HG03159 (cell line): ENCODE results near the gene GLRX.
A peak's percentile ranks its signal among the peaks of the same experiment; 100 is the strongest.
"Not testable (repeated sequence)": the region's sequence is repeated elsewhere in the genome, so short reads cannot be mapped to it uniquely, and the experiment has no call there.

Experiments used
- ATAC-seq: cut with Tn5 transposase; IDR thresholded peaks from one replicate; pipeline ENCODE4 v1.9.1; 2021; ENCODE audit warnings: mild to moderate bottlenecking, moderate library complexity; ENCODE audit not compliant: unreplicated experiment

Gene GLRX

DNA sequence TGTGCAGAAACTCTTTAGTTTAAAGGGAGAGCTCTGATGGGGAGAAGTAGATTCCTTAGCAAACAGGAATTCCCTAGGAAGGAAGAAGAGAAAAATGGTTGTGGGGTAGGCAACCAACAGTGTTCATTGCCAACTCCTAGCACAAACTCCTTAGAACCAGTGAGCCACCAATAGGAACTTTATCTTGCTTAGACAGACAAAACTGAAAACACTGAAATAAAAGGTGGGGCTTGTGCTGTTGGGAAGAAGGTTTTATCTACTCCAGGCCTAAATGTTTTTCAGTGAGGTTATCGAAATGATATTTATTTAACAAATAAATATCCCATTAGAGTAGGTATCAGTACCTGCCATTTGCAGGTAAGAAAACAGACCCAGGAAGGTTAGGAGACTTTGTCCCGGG lies 7.7 kb upstream of the GLRX start:
- ATAC-seq: no peak

DNA sequence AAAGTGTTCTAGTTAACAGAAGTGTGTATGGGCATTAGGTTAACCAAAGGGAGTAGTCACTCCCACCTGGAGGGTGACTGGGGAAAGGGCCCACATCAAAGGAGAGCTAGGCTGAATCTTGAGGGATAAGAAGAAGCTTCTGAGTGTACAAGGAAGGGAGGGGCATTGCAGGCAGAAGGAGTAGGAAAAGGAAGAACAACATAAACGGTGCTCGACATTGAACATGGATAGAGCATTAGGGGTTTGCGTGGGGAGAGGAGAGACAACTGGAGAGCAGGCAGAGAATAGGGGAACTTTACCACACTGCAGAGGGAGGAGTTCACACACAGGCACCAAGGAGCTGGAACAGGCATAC lies 5.3 kb upstream of the GLRX start:
- ATAC-seq: no peak

DNA sequence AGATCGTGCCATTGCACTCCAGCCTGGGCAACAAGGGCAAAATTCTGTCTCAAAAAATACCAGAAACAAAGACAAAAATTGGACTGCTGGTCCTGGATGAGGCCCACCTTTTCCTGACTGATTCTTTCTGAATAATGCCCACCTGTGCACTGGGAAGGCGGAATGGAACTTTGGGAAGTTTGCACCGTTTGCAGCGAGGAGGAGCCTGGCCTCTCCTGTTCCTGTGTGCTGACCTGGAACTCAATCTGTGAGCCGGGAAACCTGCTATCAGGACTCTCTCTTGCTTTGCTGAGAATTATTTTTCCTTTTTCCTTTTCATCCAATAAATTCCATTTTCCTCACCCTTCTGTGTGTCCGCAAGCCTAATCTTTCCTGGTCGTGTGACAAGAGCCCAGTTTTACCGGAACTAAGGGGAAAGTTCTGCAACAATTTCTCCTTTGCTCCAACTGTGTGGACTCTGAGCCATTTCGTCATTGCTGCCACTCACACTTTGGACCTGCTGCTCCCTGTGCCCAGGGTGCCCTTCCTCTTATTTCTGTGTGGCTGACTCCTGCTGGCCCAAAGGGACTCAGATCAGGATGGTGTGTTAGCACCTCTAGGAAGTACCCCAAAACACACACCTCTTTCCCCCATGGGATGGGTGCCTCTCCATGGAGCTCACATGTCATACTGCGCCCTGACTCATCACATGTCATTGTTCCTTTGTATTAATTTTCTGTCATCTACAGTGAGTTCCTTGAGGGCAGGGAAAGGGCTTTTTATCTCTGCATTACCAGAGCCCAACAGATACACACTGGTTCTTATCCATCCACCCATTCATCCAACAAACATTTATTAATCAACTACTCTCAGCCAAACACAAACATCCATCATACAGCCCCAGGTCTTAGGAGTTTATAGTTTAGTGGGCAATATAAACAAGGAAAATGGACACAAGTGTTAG lies 4.7 kb upstream of the GLRX start:
- ATAC-seq: no peak

DNA sequence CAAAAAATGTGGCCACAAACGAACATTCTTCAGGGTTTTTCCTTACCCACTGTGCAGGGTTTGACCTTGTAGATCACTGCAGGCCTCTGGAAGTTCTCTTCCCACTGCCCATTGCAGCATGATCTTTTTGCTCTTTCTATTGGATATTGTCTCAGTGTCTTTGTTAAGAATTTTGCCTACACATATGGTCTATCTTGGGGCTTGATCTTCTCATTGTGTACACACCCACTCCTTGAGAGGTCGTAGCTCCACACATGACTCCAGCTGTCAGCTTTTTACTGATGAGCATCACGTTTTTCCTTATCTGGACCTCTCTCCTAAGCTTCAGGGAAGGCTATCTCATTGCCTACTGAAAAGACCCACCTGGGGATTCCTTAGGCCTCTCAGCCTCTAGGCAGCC lies 3.0 kb upstream of the GLRX start:
- ATAC-seq: no peak

DNA sequence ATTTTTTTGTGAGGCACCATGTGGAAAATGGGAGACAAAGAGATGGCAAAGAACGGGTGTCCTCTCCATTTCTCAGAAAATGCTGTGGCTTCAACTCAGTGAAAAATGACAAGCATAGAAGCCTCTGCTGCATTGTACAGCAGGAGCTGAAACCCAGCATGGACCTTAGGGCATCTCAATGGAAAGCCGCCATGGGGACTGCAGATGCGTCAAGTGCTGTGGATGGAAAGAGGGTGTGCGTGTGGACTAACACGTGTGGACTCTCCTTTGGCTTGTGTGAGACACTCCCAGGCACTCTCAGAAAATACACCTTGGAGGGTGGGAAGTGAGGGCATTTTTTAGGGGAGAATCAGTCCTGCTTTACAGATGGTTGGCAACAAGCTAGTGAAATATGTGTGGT lies 2.2 kb upstream of the GLRX start:
- ATAC-seq: no peak

DNA sequence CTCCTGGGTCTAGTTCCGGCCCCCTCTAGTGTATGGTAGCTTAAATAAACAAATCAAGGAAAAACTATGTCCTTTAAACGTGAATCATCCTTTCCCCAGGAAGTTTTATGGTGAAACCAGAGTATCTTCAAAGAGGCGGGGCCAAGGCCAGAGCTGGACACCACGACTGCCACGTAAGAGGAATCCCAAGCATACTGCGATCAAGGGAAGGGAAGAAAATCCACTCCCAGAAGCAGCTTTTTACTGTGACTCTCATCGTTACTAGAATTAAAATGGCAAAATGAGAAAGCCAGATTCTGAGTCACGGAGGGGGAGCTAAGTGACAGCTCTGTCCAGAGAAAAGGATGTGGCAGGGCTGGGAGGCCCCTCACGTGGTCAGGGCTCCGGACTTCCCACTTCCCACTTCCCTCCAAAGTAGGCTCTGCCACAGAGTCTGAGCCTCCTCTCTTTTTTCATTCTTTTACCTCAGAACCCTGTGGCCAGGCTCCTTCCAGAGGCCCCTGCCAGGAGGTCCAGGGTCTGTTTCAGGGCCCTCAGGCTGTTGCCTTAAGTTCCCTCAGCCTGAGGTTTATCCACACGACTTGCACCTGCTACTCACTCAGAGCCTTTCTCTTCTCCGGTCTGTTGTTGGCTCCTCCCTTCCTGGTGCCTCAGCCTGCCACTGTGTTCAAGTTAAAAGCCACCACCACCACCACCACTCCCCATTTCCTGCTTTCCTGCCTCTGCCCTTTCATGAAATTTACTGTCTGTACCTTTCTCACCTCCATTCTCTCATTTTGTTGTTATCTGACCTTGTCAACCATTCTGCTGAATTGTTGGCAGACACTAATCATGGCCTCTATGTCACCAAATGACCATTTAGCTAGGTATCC lies 1.4 kb upstream of the GLRX start:
- ATAC-seq: peak; percentile 34

DNA sequence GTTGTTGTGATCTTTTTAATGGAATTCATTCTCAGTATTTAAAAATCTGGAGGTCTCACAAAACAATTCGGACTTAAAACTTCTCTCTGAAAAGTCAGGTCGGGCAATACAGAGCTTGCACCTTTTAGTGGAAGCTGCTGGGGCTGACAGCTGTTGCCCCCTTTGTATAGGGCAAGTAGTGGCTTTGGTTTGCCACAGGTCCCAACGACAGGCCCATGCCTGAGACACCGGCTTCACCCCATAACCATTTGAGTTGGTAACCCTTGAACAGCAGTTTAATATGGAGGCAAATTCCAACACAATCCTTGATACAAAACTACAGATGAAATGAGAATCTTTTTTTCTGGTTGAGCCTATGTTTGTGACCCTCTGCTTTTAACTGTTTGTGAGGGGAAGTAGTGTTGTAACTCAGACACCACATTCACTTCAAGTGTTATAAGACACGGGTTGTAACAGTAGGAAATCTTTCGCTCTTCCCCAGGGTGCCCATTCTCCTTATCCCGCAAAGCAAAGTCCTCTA lies 752 bp upstream of the GLRX start:
- no peak for ATAC-seq

DNA sequence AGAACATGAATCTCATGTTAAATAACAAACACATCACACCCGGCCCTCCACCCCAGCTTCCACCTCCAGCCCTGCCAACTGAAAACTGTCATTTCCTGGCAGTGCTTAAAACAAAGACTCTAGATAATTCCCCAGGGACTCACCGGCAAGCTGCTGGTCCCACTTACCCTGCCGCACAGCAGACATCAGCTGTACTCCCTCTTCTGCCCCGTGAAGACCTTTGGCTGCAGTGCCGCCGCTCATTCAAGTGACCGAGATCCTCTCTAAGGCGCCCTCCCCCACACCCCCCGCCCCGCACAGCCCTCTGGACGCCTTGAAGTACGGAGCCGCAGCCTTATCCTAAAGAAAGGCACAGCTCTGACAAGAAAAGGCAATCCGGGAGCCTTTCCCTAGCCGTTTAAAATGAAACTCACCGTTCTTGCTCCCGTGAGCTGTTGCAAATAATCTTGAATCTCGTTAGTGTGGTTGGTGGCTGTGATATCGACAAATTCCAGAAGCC lies 434 bp downstream of the GLRX start:
- ATAC-seq: peak; percentile 39

DNA sequence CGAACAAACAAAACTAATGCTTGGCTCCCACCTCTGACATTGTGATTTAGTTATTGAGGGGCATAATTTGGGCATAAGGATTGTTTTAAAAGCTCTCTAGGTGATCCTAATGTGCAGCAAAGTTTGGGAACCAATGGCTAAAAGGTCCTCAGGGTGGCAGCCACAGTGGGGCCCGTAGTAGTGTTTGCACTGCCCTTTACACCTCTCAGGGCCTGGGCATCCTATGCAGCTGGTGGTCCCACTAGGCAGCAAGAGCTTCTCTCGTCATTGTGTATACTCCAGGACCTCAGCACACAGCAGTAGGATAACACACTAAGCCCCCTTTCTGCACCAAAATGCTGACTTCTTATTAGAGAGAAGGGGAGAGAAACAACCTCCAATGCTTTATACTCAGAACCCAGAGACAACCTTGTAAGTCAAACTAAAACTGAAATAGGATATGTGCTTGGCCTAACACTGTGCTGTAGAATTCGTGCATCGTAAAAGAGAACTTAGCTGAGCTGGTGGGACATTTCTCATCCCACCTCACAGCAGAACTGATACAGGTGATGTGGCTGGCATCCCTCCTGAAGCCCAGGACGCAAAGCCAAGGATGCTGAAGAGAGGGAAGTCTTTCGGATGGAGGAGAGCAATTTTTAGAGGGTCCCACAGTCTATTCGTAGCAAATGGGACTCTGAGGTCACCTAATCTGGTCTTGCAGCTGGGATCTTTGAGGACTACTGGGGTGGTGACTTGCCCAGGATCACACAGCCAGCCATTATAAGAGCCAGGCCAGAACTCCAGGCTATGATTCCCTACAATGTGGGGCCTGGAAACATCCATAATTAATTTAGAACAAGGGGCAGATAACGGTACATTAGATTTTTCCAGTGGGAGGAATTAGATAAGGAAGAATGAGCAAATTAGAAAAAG lies 1.2 kb downstream of the GLRX start:
- peak; percentile 35 for ATAC-seq

DNA sequence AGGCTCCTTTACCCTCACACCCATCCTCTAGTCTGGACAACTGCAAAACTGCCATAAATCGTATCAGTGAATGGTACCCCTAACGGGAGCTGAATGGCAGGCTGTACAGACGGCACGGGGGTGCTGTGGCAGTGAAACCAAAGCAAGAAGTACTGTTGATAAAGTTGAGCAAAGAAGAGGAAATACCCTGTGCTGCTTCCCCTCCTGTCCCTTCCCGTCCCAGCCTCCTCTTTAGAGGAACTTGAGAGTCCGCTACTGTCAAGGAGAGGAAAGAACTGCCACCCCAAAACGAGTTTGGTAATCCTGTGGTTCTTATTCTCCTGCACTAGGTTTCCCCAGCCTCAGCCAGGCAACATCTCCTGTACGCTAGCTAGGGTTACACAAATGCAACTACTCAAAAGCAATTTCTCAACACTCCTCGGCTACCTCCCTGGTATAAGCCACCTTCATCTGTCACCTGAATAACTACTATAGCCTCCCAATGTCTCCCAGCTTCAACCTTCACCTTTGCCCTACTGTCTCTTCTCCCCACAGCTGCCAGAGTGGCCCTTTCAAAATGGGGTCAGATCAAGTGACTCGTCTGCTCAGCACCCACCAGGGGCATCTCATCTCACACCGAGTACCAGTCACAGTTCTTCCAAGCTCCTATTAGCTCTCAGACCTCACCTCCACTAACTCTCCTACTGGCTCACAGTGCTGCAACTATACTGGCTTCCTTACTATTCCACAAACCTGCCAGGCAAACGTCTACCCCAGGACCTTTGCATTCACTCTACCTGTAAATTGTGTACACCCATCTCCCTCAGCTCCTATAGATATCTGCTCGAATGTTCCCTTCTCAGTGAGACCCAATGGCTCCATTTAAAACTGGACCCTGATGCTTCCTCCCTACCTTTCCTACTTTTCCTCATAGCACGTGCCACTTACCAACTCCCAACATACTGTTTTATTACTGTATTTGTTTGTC lies 4.1 kb downstream of the GLRX start:
- ATAC-seq: no peak

DNA sequence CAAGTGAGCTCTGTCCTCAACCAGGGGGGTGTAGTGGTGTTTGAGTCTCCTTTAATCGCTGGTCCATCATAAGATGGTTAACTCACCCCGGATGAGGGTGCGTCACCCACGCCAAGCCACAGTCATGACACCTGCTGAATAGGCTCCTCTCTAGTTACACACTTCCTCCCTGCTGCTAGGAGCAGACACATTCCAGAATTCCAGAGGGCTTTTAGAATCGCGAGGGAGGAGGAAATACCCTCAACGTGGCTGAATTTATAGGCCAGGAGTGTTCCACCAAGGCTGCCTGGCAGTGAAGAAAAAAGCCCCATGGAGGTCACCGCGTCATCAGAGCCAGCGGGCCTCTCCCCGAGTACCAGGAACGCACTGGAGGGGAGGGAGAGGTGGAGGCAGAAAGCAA lies 5.1 kb downstream of the GLRX start:
- ATAC-seq: no peak

DNA sequence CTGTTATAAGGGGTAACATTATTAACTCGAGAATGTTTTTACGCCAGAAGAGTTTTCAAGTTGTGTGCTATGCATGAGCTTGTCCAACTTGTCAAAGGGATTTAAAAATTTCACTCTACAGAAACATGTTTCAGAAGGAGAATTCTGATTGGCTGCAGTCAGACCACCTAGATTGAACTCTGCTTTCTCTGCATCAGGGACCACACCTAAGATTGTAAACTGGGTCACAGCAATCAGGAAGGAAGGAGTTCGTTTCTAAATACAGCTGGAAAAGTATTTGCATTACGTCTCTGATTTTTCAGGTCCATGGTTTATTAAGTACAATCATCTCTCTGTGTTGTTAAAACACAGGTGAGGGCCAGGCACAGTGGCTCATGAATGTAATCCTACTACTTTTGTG lies 5.8 kb downstream of the GLRX start:
- no peak for ATAC-seq

DNA sequence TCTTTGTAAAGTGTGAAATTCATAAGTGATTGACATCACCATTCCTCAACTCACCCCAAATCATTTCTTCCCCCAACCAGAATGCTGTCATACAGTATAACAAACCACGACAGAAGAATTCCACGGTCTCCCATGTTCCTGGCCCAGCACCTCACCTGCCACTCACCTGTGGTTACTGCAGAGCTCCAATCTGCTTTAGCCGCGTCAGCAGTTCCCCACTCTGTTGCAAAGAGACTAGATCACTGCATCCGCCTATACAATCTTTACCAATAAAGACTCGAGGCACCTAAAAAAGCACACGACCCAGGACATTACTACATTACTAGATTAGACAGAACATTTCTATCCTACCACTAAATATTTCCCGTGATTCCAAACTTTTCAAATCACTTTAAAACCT lies 6.2 kb downstream of the GLRX start:
- no peak for ATAC-seq

DNA sequence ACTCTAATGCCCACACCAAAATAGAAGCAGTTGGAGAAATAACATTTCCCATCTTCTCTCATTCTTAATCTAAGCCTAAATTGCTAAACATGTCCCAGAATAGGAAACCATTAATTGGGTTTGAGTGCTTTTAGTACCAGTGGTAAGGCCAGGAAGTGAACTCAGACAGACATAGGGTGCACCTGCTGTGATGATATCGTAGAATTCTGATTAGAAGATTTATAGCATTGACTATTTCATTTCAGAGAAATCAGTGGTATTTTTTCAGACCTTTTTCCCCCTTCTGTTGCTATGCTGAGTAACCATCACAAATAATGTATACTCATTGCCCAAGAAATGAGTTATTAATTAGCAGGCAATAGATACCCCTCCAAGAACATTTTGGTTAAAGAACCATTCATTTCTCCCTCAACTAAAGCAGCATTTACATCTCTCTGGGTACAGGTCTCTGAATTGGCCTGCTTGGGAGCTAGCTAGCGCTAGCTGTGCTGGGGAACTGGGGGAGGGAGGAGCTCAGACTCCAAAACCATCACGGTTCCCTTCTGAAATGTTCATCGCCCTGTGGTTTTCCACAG lies 7.3 kb downstream of the GLRX start:
- no peak for ATAC-seq

DNA sequence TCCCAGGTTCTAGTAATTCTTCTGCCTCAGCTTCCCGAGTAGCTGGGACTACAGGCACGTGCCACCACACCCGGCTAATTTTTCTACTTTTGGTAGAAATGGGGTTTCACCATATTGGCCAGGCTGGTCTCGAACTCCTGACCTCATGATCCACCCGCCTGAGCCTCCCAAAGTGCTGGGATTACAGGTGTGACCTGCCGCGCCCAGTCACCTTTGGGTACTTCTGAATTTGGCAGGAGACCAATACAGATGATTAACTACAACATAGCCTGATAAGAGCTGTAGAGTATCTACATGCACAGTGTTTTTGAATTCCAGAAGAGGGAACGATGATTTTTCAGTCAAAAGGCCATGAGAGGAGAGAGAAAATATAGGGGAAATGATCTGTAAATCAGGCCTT lies 9.5 kb downstream of the GLRX start:
- ATAC-seq: not testable (repeated sequence)

DNA sequence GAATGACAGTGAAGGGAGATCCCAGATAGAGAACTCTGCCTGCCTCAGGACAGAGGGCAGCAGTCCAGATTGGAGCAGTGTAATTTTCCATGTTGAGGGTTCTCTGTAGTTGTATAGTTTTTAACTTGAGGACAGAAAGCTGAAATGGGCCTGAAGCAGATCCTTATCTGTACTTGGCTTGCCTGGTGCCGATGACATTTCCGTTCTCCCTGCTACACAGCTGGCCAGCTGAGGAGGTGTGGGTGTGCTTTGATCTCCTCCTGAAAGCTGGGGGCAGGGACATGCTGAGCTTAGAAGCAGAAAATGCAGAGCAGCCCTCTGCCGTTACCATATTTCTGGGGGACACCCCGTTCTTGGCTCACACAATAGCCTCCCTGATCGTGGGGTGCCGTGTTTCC lies 10.5 kb downstream of the GLRX start:
- ATAC-seq: no peak

DNA sequence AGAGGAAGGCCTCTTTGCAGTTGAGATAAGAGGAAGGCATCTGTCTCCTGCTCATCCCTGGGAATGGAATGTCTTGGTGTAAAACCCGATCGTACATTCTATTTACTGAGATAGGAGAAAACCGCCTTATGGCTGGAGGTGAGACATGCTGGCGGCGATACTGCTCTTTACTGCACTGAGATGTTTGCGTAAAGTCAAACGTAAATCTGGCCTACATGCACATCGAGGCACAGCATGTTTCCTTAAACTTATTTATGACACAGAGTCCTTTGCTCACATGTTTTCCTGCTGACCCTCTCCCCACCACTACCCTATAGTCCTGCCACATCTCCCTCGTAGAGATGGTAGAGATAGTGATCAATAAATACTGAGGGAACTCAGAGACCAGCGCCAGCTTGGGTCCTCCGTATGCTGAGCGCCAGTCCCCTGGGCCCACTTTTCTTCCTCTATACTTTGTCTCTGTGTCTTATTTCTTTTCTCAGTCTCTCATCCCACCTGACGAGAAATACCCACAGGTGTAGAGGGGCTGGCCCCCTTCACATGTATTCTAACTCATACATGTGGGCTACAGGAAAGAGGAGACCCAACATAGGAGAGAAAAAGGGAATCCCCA lies 11.0 kb downstream of the GLRX start:
- ATAC-seq: not testable (repeated sequence)

DNA sequence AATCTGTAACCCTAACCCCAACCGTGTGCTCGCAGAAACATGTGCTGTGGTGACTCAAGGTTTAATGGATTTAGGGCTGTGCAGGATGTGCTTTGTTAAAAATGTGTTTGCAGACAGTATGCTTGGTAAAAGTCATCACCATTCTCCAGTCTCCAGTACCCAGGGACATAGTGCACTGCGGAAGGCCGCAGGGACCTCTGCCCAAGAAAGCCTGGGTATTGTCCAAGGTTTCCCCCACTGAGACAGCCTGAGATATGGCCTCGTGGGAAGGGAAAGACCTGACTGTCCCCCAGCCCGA lies 11.5 kb downstream of the GLRX start:
- ATAC-seq: not testable (repeated sequence)
